ENCODE data around the gene NHEJ1. TPM values are rescaled to one million over a fixed set of nuclear protein-coding genes. Genes with fewer than 3 reads are reported as not detected.

Gene NHEJ1
- total and polyA plus RNA-seq, 9 of the 15 experiments (the other 6 are each of a cell fraction or from before 2014, with no cell fraction given), result 9.0 to 23.7 (median 13.9) TPM

DNA sequence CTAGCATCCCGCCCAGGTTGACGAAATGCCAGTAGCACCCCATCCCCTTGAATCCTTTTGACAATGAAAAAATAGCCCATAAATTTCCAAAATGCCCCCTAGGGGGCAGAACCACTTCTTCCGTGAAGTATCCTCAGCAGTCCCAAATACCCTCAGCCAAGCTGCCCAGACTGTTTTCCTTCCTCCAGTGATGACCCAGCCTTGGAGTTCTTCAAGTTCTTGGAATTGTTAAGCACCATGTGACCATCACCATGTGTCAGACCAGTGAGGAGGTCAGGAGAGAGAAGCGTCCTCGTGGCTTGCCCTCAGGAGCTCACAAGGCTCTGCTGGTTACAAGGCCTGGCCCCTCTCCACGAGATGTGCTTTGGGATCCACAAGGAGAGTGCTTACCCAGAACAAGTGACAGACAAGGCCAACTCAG lies 10.6 kb upstream of the NHEJ1 start (continued):
- TF ChIP-seq KAT7 (CRISPR knock-in tag; IDR thresholded peaks at IDR 0.05; ENCODE audit: borderline replicate concordance), result no peak
- TF ChIP-seq ZNF347 (CRISPR knock-in tag; IDR thresholded peaks at IDR 0.05; ENCODE audit: low read depth), result no peak
- TF ChIP-seq HDAC3 (IDR thresholded peaks at IDR 0.05; ENCODE audit: borderline replicate concordance, partially characterized antibody), result no peak
- TF ChIP-seq, protein P1, sequence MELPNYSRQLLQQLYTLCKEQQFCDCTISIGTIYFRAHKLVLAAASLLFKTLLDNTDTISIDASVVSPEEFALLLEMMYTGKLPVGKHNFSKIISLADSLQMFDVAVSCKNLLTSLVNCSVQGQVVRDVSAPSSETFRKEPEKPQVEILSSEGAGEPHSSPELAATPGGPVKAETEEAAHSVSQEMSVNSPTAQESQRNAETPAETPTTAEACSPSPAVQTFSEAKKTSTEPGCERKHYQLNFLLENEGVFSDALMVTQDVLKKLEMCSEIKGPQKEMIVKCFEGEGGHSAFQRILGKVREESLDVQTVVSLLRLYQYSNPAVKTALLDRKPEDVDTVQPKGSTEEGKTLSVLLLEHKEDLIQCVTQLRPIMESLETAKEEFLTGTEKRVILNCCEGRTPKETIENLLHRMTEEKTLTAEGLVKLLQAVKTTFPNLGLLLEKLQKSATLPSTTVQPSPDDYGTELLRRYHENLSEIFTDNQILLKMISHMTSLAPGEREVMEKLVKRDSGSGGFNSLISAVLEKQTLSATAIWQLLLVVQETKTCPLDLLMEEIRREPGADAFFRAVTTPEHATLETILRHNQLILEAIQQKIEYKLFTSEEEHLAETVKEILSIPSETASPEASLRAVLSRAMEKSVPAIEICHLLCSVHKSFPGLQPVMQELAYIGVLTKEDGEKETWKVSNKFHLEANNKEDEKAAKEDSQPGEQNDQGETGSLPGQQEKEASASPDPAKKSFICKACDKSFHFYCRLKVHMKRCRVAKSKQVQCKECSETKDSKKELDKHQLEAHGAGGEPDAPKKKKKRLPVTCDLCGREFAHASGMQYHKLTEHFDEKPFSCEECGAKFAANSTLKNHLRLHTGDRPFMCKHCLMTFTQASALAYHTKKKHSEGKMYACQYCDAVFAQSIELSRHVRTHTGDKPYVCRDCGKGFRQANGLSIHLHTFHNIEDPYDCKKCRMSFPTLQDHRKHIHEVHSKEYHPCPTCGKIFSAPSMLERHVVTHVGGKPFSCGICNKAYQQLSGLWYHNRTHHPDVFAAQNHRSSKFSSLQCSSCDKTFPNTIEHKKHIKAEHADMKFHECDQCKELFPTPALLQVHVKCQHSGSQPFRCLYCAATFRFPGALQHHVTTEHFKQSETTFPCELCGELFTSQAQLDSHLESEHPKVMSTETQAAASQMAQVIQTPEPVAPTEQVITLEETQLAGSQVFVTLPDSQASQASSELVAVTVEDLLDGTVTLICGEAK (IDR thresholded peaks at IDR 0.05), result no peak
- TF ChIP-seq, protein P1 (CRISPR knock-in tag; IDR thresholded peaks at IDR 0.05), result no peak
- TF ChIP-seq MBD2 (IDR thresholded peaks at IDR 0.05; ENCODE audit: borderline replicate concordance, low read depth), result no peak
- TF ChIP-seq YBX1 (IDR thresholded peaks at IDR 0.05), result no peak
- TF ChIP-seq RAD21 (CRISPR knock-in tag; conservative IDR thresholded peaks at IDR 0.05 in 1 of 2, IDR thresholded peaks at IDR 0.05 in 1 of 2), result peak; percentile 44 to 56
- no peak for TF ChIP-seq ASH1L (IDR thresholded peaks at IDR 0.05; ENCODE audit: borderline replicate concordance, low read depth, partially characterized antibody)
- TF ChIP-seq ETV1 (tag; conservative IDR thresholded peaks at IDR 0.05; ENCODE audit: low read depth), result no peak
- TF ChIP-seq POLR2AphosphoS5 (IDR thresholded peaks at IDR 0.05; ENCODE audit: control insufficient read depth, insufficient read depth, low read depth, low read length), result 0 out of 2 replicates have a peak, but pooled peaks have one; percentile 26
- TF ChIP-seq, protein P2, sequence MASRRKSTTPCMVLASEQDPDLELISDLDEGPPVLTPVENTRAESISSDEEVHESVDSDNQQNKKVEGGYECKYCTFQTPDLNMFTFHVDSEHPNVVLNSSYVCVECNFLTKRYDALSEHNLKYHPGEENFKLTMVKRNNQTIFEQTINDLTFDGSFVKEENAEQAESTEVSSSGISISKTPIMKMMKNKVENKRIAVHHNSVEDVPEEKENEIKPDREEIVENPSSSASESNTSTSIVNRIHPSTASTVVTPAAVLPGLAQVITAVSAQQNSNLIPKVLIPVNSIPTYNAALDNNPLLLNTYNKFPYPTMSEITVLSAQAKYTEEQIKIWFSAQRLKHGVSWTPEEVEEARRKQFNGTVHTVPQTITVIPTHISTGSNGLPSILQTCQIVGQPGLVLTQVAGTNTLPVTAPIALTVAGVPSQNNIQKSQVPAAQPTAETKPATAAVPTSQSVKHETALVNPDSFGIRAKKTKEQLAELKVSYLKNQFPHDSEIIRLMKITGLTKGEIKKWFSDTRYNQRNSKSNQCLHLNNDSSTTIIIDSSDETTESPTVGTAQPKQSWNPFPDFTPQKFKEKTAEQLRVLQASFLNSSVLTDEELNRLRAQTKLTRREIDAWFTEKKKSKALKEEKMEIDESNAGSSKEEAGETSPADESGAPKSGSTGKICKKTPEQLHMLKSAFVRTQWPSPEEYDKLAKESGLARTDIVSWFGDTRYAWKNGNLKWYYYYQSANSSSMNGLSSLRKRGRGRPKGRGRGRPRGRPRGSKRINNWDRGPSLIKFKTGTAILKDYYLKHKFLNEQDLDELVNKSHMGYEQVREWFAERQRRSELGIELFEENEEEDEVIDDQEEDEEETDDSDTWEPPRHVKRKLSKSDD (conservative IDR thresholded peaks at IDR 0.05; ENCODE audit: low read length), result no peak
- TF ChIP-seq ZNF175 (CRISPR knock-in tag; IDR thresholded peaks at IDR 0.05; ENCODE audit: low read depth), result no peak
- TF ChIP-seq LCOR (CRISPR knock-in tag; IDR thresholded peaks at IDR 0.05), result no peak
- 0 out of 4 replicates have a peak, but pooled peaks of 1 of the 2 experiments have one; percentile 23 for TF ChIP-seq SRF (CRISPR knock-in tag; IDR thresholded peaks at IDR 0.05)
- TF ChIP-seq NFIC (IDR thresholded peaks at IDR 0.05), result no peak

Data from K562 (cell line).